Thoracic aorta (tissue), 2 donors: ENCODE measurements around the gene ALMS1. TPM values are rescaled to one million over a fixed set of nuclear protein-coding genes. Genes with fewer than 3 reads are reported as not detected.
"Not testable (repeated sequence)": the region's sequence is repeated elsewhere in the genome, so short reads cannot be mapped to it uniquely, and the experiment has no call there.

Experiments
- ATAC-seq: fragments of 150-250 bp; one replicate; pipeline ENCODE4 v1.8.0; 2017; ENCODE audit warnings: low read depth; ENCODE audit not compliant: insufficient number of reproducible peaks, low FRiP score
- DNase-seq: peaks from one replicate; pipeline ENCODE4 v3.0.0-alpha.2; 2020; ENCODE audit warnings: low spot score
- H3K27ac ChIP-seq, 2 donors: fragments of 200-600 bp; sonication (generic); 1 replicate in 1 of 2; 2 replicates in 1 of 2; pipeline ENCODE4 v1.5.1; 2016; ENCODE audit warnings: mild to moderate bottlenecking in 2 of 2, moderate library complexity in 2 of 2
- H3K27me3 ChIP-seq: fragments of 200-600 bp; sonication (generic); replicated peaks from 2 replicates; pipeline ENCODE4 v1.6.0; 2016; ENCODE audit warnings: mild to moderate bottlenecking; ENCODE audit not compliant: insufficient read depth
- H3K36me3 ChIP-seq: fragments of 200-600 bp; sonication (generic); one replicate; pipeline ENCODE4 v1.5.1; 2016
- H3K4me1 ChIP-seq, 2 donors: fragments of 200-600 bp; sonication (generic); 1 replicate in 1 of 2; 2 replicates in 1 of 2; pipeline versions ENCODE4 v1.5.1 to v1.6.0; 2016; ENCODE audit warnings: low read depth in 2 of 2, mild to moderate bottlenecking in 1 of 2; ENCODE audit not compliant: control insufficient read depth in 1 of 2
- H3K4me3 ChIP-seq: fragments of 200-600 bp; sonication (generic); 2 replicates; pipeline ENCODE4 v1.5.1; 2016; ENCODE audit warnings: mild to moderate bottlenecking
- H3K9me3 ChIP-seq: fragments of 200-600 bp; sonication (generic); 2 replicates; pipeline ENCODE4 v1.5.1; 2016
- CTCF ChIP-seq: fragments of 200-600 bp; sonication (generic); IDR thresholded peaks from one replicate; pipeline ENCODE4 v1.5.1; 2019; ENCODE audit warnings: antibody characterized with exemption
- total RNA-seq, 2 donors: library from RNA; depleted of rRNA; stranded (reverse); fragments of >200 nt; gene quantifications; one replicate each; pipeline versions ENCODE4 v1.1.0 to v1.2.3, GENCODE V29; 2016

ALMS1 gene
- total RNA-seq, 2 donors from 2014 or later, result 30.7 to 41.6 TPM

DNA sequence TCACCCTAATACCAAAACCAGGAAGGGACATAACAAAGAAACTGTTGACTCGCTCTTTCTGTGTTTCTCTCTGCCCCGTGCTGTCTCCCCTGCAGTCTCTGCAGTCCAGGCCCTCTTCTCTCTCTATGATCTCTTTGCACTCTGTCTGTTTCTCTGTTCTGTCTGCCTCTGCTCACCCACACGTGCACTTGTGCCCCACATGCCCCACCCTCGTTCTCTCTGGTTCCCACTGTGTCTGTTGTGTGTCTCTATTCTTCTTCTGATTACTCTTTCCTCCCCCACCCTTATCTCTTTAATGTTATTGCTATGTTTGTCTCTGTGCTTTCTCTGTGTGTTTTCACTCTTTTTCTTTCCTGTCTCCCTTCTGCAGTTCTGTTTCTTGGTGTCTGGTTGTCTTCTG lies 202.5 kb downstream of the ALMS1 start:
- H3K9me3 ChIP-seq, result no peaks in the 10 kb centered on the region
- DNase-seq, result no peak
- no peak overlapping the region for H3K27ac ChIP-seq
- no peak for ATAC-seq
- TF ChIP-seq CTCF, result no peak
- H3K4me3 ChIP-seq, result no peak overlapping the region
- H3K4me1 ChIP-seq, result no peaks in the 10 kb centered on the region
- H3K36me3 ChIP-seq, result no peaks in the 10 kb centered on the region
- no peaks in the 10 kb centered on the region for H3K27me3 ChIP-seq

DNA sequence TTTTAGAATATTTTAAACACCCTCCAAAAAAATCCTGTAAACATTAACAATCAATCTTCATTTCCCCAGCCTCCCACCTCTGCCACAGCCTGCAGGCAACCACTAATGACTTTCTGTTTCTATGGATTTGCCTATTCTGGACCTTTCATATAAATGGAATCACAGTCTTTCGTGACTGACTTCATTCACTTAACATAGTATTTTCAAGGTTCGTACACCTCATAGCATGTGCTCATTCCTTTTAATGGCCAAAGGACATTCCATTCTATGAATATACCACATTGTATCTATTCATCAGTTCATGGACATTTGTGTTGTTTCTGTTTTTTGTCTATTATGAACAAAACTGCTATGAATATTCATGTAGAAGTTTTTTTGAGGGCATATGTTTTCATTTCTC lies 208.0 kb downstream of the ALMS1 start:
- Histone ChIP-seq H3K36me3 (no peaks in the 10 kb centered on the region), H3K4me1 (peaks cover 3 to 6% of the 10 kb centered on the region in 2 donors), H3K9me3 (no peaks in the 10 kb centered on the region), H3K27me3 (no peaks in the 10 kb centered on the region), H3K4me3 (no peak overlapping the region), H3K27ac (no peak overlapping the region)
- ATAC-seq, result no peak
- TF ChIP-seq CTCF, result no peak
- DNase-seq, result no peak

DNA sequence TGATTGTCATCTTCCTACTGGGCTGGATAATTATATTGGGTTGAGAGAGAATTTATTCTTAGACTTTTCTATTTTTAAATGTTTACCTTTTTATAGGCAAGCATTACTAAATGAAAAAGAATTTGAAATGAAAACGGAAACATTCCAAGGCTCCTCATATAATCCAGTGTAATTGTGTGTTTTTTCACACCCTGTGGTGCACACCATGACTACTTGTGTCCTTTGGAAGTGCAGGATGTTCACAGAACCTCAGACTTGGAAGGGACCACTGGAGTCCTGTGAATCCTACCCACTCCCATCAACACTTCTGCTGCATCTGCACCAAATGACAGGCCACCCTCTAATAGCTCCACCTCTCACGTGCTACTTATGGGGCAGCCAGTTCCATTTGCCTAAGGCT lies 208.6 kb downstream of the ALMS1 start:
- H3K27me3 ChIP-seq, result no peaks in the 10 kb centered on the region
- TF ChIP-seq CTCF, result no peak
- no peak overlapping the region for H3K4me3 ChIP-seq
- H3K9me3 ChIP-seq, result no peaks in the 10 kb centered on the region
- H3K4me1 ChIP-seq, result peaks cover 3 to 6% of the 10 kb centered on the region in 2 donors
- H3K36me3 ChIP-seq, result no peaks in the 10 kb centered on the region
- DNase-seq (no peak), ATAC-seq (no peak)
- peak overlapping the region in 1 of 2 donors; percentile 19 for H3K27ac ChIP-seq

DNA sequence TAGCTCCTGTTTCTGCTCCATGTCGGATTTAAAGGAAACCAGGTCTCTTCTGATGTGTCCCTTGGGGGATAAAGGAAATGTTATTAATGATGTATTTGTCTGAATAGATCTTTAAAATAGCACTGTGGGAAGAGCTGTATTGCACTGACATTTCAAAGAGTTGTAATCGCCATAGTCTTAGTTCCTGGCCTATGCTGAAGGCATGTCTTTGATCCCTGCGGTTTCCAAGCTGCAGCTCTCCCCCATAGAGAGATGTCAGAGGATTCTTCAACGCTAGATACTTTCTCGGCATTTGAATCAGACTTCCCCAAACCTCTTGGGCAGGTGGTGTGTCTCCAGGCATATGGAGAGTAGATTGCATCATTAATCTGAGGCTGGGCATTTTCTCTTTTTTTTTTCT lies 216.1 kb downstream of the ALMS1 start:
- Histone ChIP-seq H3K4me1 (no peaks in the 10 kb centered on the region), H3K4me3 (no peak overlapping the region), H3K27me3 (no peaks in the 10 kb centered on the region), H3K36me3 (peaks cover 6% of the 10 kb centered on the region), H3K27ac (no peak overlapping the region), H3K9me3 (no peaks in the 10 kb centered on the region)
- no peak for TF ChIP-seq CTCF
- ATAC-seq (no peak), DNase-seq (no peak)

DNA sequence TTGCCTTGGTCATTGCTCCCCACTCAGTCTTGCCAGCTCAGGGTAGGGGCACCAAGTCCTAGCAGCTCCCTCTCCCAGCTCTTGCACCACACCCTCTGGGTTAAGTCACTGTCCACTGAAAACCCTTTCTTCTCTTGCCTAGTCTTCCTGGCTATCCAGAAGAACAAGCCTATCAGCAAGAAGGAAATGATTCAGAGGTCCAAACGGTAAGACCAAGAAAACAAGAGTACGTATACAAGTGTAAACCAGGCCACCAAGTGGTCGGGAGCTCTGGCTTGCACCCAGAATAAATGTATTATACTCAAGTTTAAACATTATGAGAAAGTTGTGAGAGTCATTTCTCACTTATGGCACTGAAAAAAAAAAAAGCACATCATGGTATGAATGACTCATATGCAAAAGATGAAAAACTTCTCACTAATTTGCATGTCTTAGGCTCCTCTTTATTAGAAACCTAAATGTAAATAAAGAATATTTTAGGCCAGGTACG lies 217.5 kb downstream of the ALMS1 start:
- not testable (repeated sequence) for H3K36me3 ChIP-seq, DNase-seq

GRCh38 chr2:73604589-73604988 lies 219.0 kb downstream of the ALMS1 start:
- not testable (repeated sequence) for ATAC-seq, H3K9me3 ChIP-seq, H3K4me1 ChIP-seq, H3K4me3 ChIP-seq, DNase-seq, H3K27me3 ChIP-seq, H3K27ac ChIP-seq
- peaks cover 13% of the 10 kb centered on the region for H3K36me3 ChIP-seq

More for the DNA sequence above, 217.5 kb downstream of the ALMS1 start:
- not testable (repeated sequence) for H3K9me3 ChIP-seq, H3K27me3 ChIP-seq, H3K4me1 ChIP-seq, H3K27ac ChIP-seq, ATAC-seq, H3K4me3 ChIP-seq
